Esophagus squamous epithelium (tissue), 5 donors: ENCODE measurements around the gene LDLRAD3. TPM values are rescaled to one million over a fixed set of nuclear protein-coding genes. Genes with fewer than 3 reads are reported as not detected.
A peak's percentile ranks its signal among the peaks of the same experiment; 100 is the strongest.

ENCODE experiments used
- DNase-seq: peaks from one replicate; lab custom pipeline; 2025; lab: John Stamatoyannopoulos, UW
- H3K27ac ChIP-seq, 4 donors: fragments of 200-600 bp; sonication (generic); one replicate each; pipeline ENCODE4 v1.5.1; 2016 to 2019; ENCODE audit warnings: mild to moderate bottlenecking in 1 of 4
- H3K27me3 ChIP-seq, 4 donors: fragments of 200-600 bp; sonication (generic); 1 replicate in 3 of 4; 2 replicates in 1 of 4; pipeline versions ENCODE4 v1.5.1 to v1.6.0; 2017 to 2021; ENCODE audit warnings: antibody characterized with exemption in 1 of 4
- H3K36me3 ChIP-seq, 3 donors: fragments of 200-600 bp; sonication (generic); one replicate each; pipeline ENCODE4 v1.5.1; 2016 to 2019
- H3K4me1 ChIP-seq, 3 donors: fragments of 200-600 bp; sonication (generic); one replicate each; pipeline ENCODE4 v1.5.1; 2017 to 2019
- H3K4me3 ChIP-seq, 4 donors: fragments of 200-600 bp; sonication (generic); 1 replicate in 3 of 4; 2 replicates in 1 of 4; pipeline ENCODE4 v1.5.1; 2016 to 2019; ENCODE audit warnings: mild to moderate bottlenecking in 2 of 4, moderate library complexity in 1 of 4
- H3K9me3 ChIP-seq, 3 donors: fragments of 200-600 bp; sonication (generic); one replicate each; pipeline ENCODE4 v1.5.1; 2016 to 2019
- POLR2A ChIP-seq, 4 donors: fragments of 450-650 bp; IDR thresholded peaks; one replicate each; pipeline ENCODE4 v1.6.1; 2017; ENCODE audit warnings: antibody characterized with exemption in 4 of 4, mild to moderate bottlenecking in 4 of 4, moderate library complexity in 3 of 4
- WGBS, 2 donors: methylation state at CpG; one replicate each; pipeline ENCODE4 v1.1.5; 2018; 5-methylcytosine and 5-hydroxymethylcytosine counted together
- intact Hi-C: fragments of 100-400 bp; cut with DNase I; formaldehyde crosslinking; loops from one replicate; pipeline ENCODE4 v1.15.0; 2022
- total RNA-seq, 4 donors: library from RNA; depleted of rRNA; stranded (reverse); fragments of >200 nt; gene quantifications; one replicate each; pipeline ENCODE4 v1.1.0, GENCODE V29; 2016
- TF ChIP-seq, protein P1 (sequence below), 6 experiments: fragments of 450-650 bp in 4 of 6; fragments of 200-600 bp in 2 of 6; sonication (generic) in 2 of 6; IDR thresholded peaks; one replicate each; pipeline ENCODE4 v1.5.1; 2016 to 2019; ENCODE audit warnings: antibody characterized with exemption in 6 of 6, mild to moderate bottlenecking in 4 of 6, moderate library complexity in 4 of 6
- donor health status: DM: yes; HTN: yes; CAD: no.

LDLRAD3 gene
- total RNA-seq, 4 donors from 2014 or later, result 5.0 to 16.8 (median 8.2) TPM

DNA sequence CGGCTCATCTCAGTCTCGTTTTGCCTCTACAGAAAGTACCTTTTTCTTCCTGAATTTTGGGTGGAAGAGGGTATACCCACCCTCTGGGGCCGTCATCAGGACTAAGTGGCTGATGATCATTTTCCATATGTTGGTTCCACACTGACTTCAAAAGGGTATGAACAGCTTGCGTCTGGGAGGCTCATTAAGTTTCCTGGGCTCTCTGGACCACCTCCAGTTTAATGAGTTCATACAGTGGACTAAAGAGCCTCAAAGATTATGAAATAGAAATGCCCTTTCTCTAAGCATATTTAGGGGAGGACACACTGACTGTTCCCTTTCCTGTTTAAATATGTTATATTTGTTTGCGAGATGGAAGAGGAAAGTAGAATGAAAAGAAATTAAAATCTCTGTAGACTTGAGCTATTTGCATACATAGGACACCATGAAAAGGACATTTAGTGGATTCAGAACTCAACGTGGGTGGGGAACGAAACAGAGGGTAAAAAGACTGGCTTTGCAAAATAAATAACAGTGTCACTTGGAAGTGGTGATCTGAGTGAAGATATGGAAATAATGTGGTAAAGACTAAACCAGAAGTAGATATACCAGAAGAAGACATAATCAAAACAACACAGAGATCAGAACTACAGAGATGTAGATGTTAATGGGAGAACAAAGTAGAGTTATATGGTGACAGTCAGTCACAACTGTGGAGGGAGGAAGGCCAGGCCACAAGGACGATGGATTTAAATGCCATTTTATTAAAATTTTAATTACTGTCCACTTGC, 18.7 kb downstream of the LDLRAD3 start:
- Histone ChIP-seq H3K4me1 (peaks cover 0 to 21% (median 5%) of the 10 kb centered on the region in 3 donors), H3K9me3 (no peaks in the 10 kb centered on the region), H3K27me3 (no peaks in the 10 kb centered on the region), H3K27ac (no peak overlapping the region), H3K4me3 (no peak overlapping the region), H3K36me3 (no peaks in the 10 kb centered on the region)
- TF ChIP-seq POLR2A (IDR thresholded peaks at IDR 0.05), result no peak
- TF ChIP-seq, protein P1, sequence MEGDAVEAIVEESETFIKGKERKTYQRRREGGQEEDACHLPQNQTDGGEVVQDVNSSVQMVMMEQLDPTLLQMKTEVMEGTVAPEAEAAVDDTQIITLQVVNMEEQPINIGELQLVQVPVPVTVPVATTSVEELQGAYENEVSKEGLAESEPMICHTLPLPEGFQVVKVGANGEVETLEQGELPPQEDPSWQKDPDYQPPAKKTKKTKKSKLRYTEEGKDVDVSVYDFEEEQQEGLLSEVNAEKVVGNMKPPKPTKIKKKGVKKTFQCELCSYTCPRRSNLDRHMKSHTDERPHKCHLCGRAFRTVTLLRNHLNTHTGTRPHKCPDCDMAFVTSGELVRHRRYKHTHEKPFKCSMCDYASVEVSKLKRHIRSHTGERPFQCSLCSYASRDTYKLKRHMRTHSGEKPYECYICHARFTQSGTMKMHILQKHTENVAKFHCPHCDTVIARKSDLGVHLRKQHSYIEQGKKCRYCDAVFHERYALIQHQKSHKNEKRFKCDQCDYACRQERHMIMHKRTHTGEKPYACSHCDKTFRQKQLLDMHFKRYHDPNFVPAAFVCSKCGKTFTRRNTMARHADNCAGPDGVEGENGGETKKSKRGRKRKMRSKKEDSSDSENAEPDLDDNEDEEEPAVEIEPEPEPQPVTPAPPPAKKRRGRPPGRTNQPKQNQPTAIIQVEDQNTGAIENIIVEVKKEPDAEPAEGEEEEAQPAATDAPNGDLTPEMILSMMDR (IDR thresholded peaks at IDR 0.05), result no peak
- WGBS, 2 donors, result 68 to 86% methylated on average over 8 of the region's 8 CpGs
- intact Hi-C loops, result no loop called here
- DNase-seq, result no peak

DNA sequence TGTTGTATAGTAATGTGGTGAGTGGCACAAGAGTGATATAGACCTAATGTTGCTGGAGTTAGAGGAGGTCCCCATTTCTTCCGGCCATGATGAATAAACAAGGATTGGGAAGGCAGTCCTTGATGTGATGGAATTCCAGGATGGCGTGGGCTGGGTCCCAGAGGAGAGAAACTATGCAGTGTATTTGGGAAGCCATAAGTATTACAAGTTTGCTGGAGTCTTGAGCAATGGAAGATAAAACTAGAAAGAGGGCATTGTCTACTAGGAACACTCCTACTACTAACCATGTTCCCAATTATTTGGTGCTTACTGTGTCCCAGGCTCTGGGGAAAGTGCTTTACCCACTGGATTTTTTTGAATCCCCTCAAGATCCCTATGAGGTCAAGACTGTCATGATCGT, 20.0 kb downstream of the LDLRAD3 start:
- WGBS, 2 donors, result 70 to 83% methylated on average over 3 of the region's 3 CpGs
- Histone ChIP-seq H3K36me3 (no peaks in the 10 kb centered on the region), H3K27ac (no peak overlapping the region), H3K4me1 (peaks cover under 1 to 33% (median 5%) of the 10 kb centered on the region in 3 donors), H3K4me3 (no peak overlapping the region), H3K9me3 (no peaks in the 10 kb centered on the region), H3K27me3 (no peaks in the 10 kb centered on the region)
- intact Hi-C loops, result no loop called here
- no peak for TF ChIP-seq POLR2A (IDR thresholded peaks at IDR 0.05)
- TF ChIP-seq, protein P1 (IDR thresholded peaks at IDR 0.05), result no peak
- DNase-seq, result no peak

DNA sequence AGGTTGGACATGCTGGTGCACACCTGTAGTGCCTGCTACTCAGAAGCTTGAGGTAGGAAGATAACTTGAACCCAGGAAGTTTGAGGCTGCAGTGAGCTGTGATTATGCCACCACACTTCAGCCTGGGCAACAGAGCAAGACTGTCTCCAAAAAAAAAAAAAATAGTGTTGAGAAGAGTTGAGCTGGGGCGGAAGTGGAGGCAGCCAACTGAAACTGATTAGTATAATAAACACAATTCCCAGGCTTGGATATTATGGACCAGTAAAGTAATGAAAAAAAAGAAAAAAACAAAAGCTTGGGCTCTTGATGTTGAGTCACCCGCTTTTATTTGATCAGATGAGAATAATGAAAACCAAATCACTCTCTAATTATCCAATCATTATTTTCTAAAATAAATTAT, 21.0 kb downstream of the LDLRAD3 start:
- Histone ChIP-seq H3K27ac (no peak overlapping the region), H3K27me3 (no peaks in the 10 kb centered on the region), H3K36me3 (no peaks in the 10 kb centered on the region), H3K9me3 (no peaks in the 10 kb centered on the region), H3K4me1 (peaks cover 5 to 43% (median 9%) of the 10 kb centered on the region in 3 donors), H3K4me3 (no peak overlapping the region)
- WGBS, 2 donors, result 63% methylated on average over 2 of the region's 2 CpGs
- DNase-seq, result no peak
- TF ChIP-seq, protein P1 (IDR thresholded peaks at IDR 0.05), result no peak
- no peak for TF ChIP-seq POLR2A (IDR thresholded peaks at IDR 0.05)
- intact Hi-C loops, result no loop called here

DNA sequence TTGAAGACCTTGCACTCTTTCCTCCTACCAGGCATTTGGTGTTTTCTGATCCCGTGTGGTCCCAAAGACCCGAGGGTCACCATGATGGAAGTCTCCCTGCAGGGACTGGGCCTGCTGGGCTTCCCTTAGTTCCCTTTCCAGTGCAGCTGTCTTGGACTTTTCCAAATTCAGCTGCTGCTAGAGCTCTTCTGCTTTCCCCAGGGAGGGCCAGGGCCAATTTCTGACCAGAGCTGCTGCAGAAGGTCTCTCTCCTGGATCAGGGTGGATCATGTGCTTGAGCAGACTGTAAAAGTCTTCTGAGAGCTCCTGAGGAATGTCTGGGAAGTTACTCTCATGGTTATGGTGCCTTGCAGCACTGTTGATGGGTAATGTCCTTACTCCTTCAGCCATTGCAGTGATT, 23.2 kb downstream of the LDLRAD3 start:
- intact Hi-C loops, result no loop called here
- no peak for TF ChIP-seq POLR2A (IDR thresholded peaks at IDR 0.05)
- TF ChIP-seq, protein P1 (IDR thresholded peaks at IDR 0.05), result no peak
- no peaks in the 10 kb centered on the region for H3K36me3 ChIP-seq
- no peak overlapping the region for H3K4me3 ChIP-seq
- DNase-seq, result no peak
- H3K9me3 ChIP-seq, result no peaks in the 10 kb centered on the region
- 76 to 89% methylated on average over 2 of the region's 2 CpGs for WGBS, 2 donors
- H3K4me1 ChIP-seq, result peaks cover 5 to 54% (median 11%) of the 10 kb centered on the region in 3 donors
- H3K27me3 ChIP-seq, result no peaks in the 10 kb centered on the region
- H3K27ac ChIP-seq, result no peak overlapping the region

DNA sequence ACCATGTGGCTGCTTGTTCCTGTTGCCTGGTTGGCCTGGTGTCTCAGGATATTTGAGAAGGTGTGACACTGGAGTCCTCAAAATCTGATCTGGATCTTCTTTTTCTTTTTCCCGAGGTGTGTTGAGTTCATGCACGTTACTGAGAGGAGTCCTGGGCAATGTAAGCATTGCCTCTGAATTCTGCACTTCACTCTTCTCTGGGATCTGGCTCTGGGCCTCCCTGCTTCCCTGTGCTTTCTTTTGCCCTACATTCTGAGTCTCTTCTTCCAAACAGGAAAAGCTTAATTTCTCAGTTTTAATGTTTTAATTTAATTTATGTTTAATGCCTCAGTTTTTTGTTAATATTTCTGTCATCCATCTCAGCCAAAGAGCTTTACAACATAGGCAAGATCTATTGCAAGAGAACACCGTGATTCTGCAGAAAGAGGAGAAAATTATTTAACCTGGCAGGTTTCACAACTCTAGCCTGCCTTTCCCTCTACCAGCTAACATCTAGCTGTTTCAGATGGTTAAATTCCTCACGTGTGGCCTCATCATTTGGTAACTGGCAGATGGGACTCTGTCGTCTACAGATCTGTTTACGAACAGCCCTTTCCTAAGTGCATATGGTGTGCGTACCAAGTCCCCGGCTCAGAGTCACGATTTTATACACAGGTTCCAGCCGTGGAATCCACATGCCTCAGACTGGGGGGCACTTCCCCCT, 24.7 kb downstream of the LDLRAD3 start:
- 78 to 89% methylated on average over 9 of the region's 10 CpGs for WGBS, 2 donors

More for the DNA sequence above, 24.7 kb downstream of the LDLRAD3 start:
- Histone ChIP-seq H3K27ac (peak overlapping the region in 1 of 4 donors; percentile 39), H3K27me3 (no peaks in the 10 kb centered on the region), H3K4me1 (peaks cover 5 to 54% (median 11%) of the 10 kb centered on the region in 3 donors), H3K36me3 (no peaks in the 10 kb centered on the region), H3K9me3 (no peaks in the 10 kb centered on the region), H3K4me3 (no peak overlapping the region)
- TF ChIP-seq, protein P1 (IDR thresholded peaks at IDR 0.05), result no peak
- TF ChIP-seq POLR2A (IDR thresholded peaks at IDR 0.05), result no peak
- DNase-seq, result no peak
- intact Hi-C loops, result no loop called here
